SK-N-SH treated with all-trans-retinoic acid at 6 μM for 48 hours (cell line): ENCODE measurements around the gene OGFOD3.

ENCODE experiments used
- ARNTL ChIP-seq: fragments of 450-650 bp; formaldehyde crosslinking; IDR thresholded peaks from 2 replicates; pipeline ENCODE4 v1.5.0; 2020; ENCODE audit warnings: low read depth, mild to moderate bottlenecking, moderate library complexity, borderline replicate concordance
- CSRNP3 ChIP-seq: fragments of 250-450 bp; sonication (Bioruptor Pico); IDR thresholded peaks from 2 replicates; pipeline ENCODE4 v1.5.1; 2021; ENCODE audit warnings: mild to moderate bottlenecking, moderate library complexity
- GLIS3 ChIP-seq: fragments of 250-450 bp; sonication (Bioruptor Pico); IDR thresholded peaks from 2 replicates; pipeline ENCODE4 v1.5.0; 2020; ENCODE audit warnings: mild to moderate bottlenecking, moderate library complexity
- RARB ChIP-seq: fragments of 250-450 bp; sonication (Bioruptor Pico); IDR thresholded peaks from 2 replicates; pipeline ENCODE4 v1.8.0; 2021; ENCODE audit warnings: mild to moderate bottlenecking, moderate library complexity
- ZC3H10 ChIP-seq: fragments of 250-450 bp; sonication (Bioruptor Pico); IDR thresholded peaks from 2 replicates; pipeline ENCODE4 v1.5.1; 2021; ENCODE audit warnings: mild to moderate bottlenecking, moderate library complexity
- ZFP3 ChIP-seq: fragments of 250-450 bp; sonication (Bioruptor Pico); IDR thresholded peaks from 2 replicates; pipeline ENCODE4 v1.5.0; 2020; ENCODE audit warnings: mild to moderate bottlenecking, moderate library complexity
- ZFP30 ChIP-seq: fragments of 450-650 bp; formaldehyde crosslinking; IDR thresholded peaks from 2 replicates; pipeline ENCODE4 v1.5.0; 2022; ENCODE audit warnings: mild to moderate bottlenecking, moderate library complexity
- ZNF565 ChIP-seq: fragments of 450-650 bp; formaldehyde crosslinking; conservative IDR thresholded peaks from 2 replicates; pipeline ENCODE4 v1.5.0; 2020; ENCODE audit warnings: low read depth, mild to moderate bottlenecking, moderate library complexity
- ZNF70 ChIP-seq: fragments of 450-650 bp; formaldehyde crosslinking; IDR thresholded peaks from 2 replicates; pipeline ENCODE4 v1.5.0; 2020; ENCODE audit warnings: mild to moderate bottlenecking, moderate library complexity
- ZNF8 ChIP-seq: fragments of 450-650 bp; formaldehyde crosslinking; IDR thresholded peaks from 2 replicates; pipeline ENCODE4 v1.5.0; 2020; ENCODE audit warnings: mild to moderate bottlenecking, moderate library complexity
- TF ChIP-seq, protein P1 (sequence below): fragments of 250-450 bp; sonication (Bioruptor Pico); IDR thresholded peaks from 2 replicates; pipeline ENCODE4 v1.8.0; 2020; ENCODE audit warnings: mild to moderate bottlenecking, moderate library complexity, borderline replicate concordance
- TF ChIP-seq, protein P2 (sequence below): fragments of 250-450 bp; sonication (Bioruptor Pico); IDR thresholded peaks from 2 replicates; pipeline ENCODE4 v1.5.0; 2020; ENCODE audit warnings: mild to moderate bottlenecking, moderate library complexity

GRCh38 chr17:82410014-82410716 is 8.2 kb downstream of the OGFOD3 start:
- TF ChIP-seq RARB (CRISPR knock-in tag) (no peak), ARNTL (CRISPR knock-in tag) (no peak), ZFP30 (no peak), ZNF565 (CRISPR knock-in tag) (no peak), ZNF70 (CRISPR knock-in tag) (no peak), ZFP3 (CRISPR knock-in tag) (no peak), CSRNP3 (CRISPR knock-in tag) (no peak), GLIS3 (no peak), ZC3H10 (no peak), ZNF8 (CRISPR knock-in tag) (no peak)
- TF ChIP-seq, protein P1, sequence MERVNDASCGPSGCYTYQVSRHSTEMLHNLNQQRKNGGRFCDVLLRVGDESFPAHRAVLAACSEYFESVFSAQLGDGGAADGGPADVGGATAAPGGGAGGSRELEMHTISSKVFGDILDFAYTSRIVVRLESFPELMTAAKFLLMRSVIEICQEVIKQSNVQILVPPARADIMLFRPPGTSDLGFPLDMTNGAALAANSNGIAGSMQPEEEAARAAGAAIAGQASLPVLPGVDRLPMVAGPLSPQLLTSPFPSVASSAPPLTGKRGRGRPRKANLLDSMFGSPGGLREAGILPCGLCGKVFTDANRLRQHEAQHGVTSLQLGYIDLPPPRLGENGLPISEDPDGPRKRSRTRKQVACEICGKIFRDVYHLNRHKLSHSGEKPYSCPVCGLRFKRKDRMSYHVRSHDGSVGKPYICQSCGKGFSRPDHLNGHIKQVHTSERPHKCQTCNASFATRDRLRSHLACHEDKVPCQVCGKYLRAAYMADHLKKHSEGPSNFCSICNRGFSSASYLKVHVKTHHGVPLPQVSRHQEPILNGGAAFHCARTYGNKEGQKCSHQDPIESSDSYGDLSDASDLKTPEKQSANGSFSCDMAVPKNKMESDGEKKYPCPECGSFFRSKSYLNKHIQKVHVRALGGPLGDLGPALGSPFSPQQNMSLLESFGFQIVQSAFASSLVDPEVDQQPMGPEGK (CRISPR knock-in tag): no peak
- TF ChIP-seq, protein P2, sequence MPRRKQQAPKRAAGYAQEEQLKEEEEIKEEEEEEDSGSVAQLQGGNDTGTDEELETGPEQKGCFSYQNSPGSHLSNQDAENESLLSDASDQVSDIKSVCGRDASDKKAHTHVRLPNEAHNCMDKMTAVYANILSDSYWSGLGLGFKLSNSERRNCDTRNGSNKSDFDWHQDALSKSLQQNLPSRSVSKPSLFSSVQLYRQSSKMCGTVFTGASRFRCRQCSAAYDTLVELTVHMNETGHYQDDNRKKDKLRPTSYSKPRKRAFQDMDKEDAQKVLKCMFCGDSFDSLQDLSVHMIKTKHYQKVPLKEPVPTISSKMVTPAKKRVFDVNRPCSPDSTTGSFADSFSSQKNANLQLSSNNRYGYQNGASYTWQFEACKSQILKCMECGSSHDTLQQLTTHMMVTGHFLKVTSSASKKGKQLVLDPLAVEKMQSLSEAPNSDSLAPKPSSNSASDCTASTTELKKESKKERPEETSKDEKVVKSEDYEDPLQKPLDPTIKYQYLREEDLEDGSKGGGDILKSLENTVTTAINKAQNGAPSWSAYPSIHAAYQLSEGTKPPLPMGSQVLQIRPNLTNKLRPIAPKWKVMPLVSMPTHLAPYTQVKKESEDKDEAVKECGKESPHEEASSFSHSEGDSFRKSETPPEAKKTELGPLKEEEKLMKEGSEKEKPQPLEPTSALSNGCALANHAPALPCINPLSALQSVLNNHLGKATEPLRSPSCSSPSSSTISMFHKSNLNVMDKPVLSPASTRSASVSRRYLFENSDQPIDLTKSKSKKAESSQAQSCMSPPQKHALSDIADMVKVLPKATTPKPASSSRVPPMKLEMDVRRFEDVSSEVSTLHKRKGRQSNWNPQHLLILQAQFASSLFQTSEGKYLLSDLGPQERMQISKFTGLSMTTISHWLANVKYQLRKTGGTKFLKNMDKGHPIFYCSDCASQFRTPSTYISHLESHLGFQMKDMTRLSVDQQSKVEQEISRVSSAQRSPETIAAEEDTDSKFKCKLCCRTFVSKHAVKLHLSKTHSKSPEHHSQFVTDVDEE (CRISPR knock-in tag): no peak
